Body of pancreas (tissue), 4 donors: ENCODE measurements around the gene MARCHF11. TPM values are rescaled to one million over a fixed set of nuclear protein-coding genes. Genes with fewer than 3 reads are reported as not detected.

Source experiments
- ATAC-seq: fragments of 150-250 bp; one replicate; pipeline ENCODE4 v1.9.1; 2016
- DNase-seq, 4 donors: peaks; one replicate each; pipeline ENCODE4 v3.0.0-alpha.2; 2019
- H3K27ac ChIP-seq, 4 donors: fragments of 200-600 bp; sonication (generic); 1 replicate in 3 of 4; 2 replicates in 1 of 4; pipeline versions ENCODE4 v1.5.1 to v1.6.1; 2016 to 2019; ENCODE audit warnings: mild to moderate bottlenecking in 1 of 4, mixed read lengths in 1 of 4, moderate library complexity in 1 of 4
- H3K27me3 ChIP-seq, 2 donors: fragments of 200-600 bp; sonication (generic); one replicate each; pipeline ENCODE4 v1.6.0; 2016; ENCODE audit warnings: mild to moderate bottlenecking in 1 of 2
- H3K36me3 ChIP-seq, 2 donors: fragments of 200-600 bp; sonication (generic); replicated peaks in 1 of 2; 2 replicates each; pipeline ENCODE4 v1.5.1; 2016; ENCODE audit warnings: low read depth in 2 of 2; ENCODE audit not compliant: insufficient read depth in 1 of 2
- H3K4me1 ChIP-seq: fragments of 200-600 bp; sonication (generic); one replicate; pipeline ENCODE4 v1.6.0; 2016
- H3K4me3 ChIP-seq, 2 donors: fragments of 200-600 bp; sonication (generic); 1 replicate in 1 of 2; 2 replicates in 1 of 2; pipeline ENCODE4 v1.5.1; 2016 to 2019
- H3K9me3 ChIP-seq, 3 donors: fragments of 200-600 bp; sonication (generic); 1 replicate in 2 of 3; 2 replicates in 1 of 3; pipeline ENCODE4 v1.5.1; 2016
- POLR2A ChIP-seq, 3 donors: fragments of 450-650 bp; IDR thresholded peaks; one replicate each; pipeline ENCODE4 v1.6.1; 2016; ENCODE audit warnings: antibody characterized with exemption in 3 of 3, mild to moderate bottlenecking in 2 of 3
- WGBS, 2 donors: methylation state at CpG; one replicate each; pipeline ENCODE4 v1.1.5; 2017; 5-methylcytosine and 5-hydroxymethylcytosine counted together
- intact Hi-C: fragments of 100-400 bp; cut with DNase I; formaldehyde crosslinking; loops from one replicate; pipeline ENCODE4 v1.15.1; 2023
- total RNA-seq, 2 donors: library from RNA; depleted of rRNA; stranded (reverse); fragments of >200 nt; gene quantifications; one replicate each; pipeline ENCODE4 v1.1.0, GENCODE V29; 2016
- TF ChIP-seq, protein P1 (sequence below), 7 experiments: fragments of 450-650 bp in 4 of 7; fragments of 200-600 bp in 3 of 7; sonication (generic) in 3 of 7; IDR thresholded peaks; one replicate each; pipeline ENCODE4 v1.5.1; 2016 to 2019; ENCODE audit warnings: antibody characterized with exemption in 7 of 7

Gene MARCHF11
- total RNA-seq, 2 donors from 2014 or later, result not detected

DNA sequence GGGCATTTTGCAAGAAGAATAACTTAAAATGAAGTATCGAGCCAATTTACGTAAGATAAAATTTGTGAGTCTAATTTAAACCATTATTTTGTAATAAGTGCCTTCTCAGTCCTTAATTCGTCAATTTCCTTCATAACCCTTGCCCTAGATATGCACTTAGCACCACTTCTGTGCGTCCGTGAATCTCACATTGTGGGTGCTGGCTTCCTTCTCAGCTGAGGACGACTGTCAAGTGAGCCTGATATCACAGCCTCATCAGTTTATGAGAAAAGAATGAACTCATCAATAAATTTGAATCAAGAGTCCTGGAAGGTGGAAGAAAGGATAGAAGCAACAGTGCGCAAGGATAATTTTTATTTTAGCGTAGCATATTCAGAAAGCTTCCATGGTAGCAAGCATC is 64.5 kb downstream of the MARCHF11 start:
- H3K27ac ChIP-seq, result no peak overlapping the region
- ATAC-seq (no peak), DNase-seq (no peak)
- H3K9me3 ChIP-seq, result no peaks in the 10 kb centered on the region
- 75 to 76% methylated on average over 8 of the region's 8 CpGs for WGBS, 2 donors
- no peaks in the 10 kb centered on the region for H3K27me3 ChIP-seq
- TF ChIP-seq POLR2A (IDR thresholded peaks at IDR 0.05), result no peak
- TF ChIP-seq, protein P1, sequence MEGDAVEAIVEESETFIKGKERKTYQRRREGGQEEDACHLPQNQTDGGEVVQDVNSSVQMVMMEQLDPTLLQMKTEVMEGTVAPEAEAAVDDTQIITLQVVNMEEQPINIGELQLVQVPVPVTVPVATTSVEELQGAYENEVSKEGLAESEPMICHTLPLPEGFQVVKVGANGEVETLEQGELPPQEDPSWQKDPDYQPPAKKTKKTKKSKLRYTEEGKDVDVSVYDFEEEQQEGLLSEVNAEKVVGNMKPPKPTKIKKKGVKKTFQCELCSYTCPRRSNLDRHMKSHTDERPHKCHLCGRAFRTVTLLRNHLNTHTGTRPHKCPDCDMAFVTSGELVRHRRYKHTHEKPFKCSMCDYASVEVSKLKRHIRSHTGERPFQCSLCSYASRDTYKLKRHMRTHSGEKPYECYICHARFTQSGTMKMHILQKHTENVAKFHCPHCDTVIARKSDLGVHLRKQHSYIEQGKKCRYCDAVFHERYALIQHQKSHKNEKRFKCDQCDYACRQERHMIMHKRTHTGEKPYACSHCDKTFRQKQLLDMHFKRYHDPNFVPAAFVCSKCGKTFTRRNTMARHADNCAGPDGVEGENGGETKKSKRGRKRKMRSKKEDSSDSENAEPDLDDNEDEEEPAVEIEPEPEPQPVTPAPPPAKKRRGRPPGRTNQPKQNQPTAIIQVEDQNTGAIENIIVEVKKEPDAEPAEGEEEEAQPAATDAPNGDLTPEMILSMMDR (IDR thresholded peaks at IDR 0.05), result no peak
- H3K36me3 ChIP-seq, result no peaks in the 10 kb centered on the region
- intact Hi-C loops, result no loop called here
- no peak overlapping the region for H3K4me3 ChIP-seq
- no peaks in the 10 kb centered on the region for H3K4me1 ChIP-seq

DNA sequence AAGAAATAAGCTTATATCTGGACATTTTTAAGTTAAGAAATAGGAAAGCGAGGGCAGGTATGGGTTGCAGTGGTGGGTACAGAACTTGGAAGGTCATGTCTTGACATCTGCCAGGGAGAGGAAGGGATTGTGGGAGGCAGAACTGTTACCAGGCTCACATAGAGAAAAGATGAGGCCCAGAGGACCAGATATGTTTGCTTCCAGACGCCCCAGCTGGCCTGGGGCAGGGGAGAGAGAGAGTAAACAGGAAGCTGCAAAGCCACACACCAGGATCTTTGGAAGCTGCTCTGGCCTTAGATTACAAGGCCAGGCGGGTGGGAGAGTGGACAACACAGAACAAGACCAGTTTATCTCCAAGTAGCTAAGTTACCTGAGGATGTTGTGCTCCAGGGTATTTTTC is 71.2 kb downstream of the MARCHF11 start:
- Histone ChIP-seq H3K4me3 (no peak overlapping the region), H3K9me3 (no peaks in the 10 kb centered on the region), H3K4me1 (no peaks in the 10 kb centered on the region), H3K36me3 (no peaks in the 10 kb centered on the region), H3K27ac (no peak overlapping the region), H3K27me3 (no peaks in the 10 kb centered on the region)
- intact Hi-C loops, result no loop called here
- 63 to 70% methylated on average over 3 of the region's 3 CpGs for WGBS, 2 donors
- no peak for ATAC-seq
- DNase-seq, result no peak
- TF ChIP-seq POLR2A (IDR thresholded peaks at IDR 0.05), result no peak
- TF ChIP-seq, protein P1 (IDR thresholded peaks at IDR 0.05), result no peak

DNA sequence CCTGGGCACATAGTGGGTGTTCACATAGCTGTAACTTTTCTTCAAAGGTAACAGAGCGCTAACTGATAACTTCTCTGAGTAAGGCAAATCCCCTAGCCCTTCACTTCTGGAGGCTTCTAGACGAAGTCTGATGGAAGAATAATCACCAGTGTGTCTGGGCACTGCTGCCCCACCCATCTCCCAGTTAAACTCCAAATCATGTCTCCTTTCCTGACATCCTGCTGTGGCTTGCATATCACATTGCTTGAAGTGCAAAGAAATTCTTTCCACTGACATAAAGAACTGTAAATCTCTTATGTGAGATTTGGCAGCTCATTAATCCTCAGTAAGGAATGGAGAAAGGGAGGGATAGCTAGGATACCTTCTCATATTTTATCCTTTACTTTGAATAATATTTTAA is 74.6 kb downstream of the MARCHF11 start:
- Histone ChIP-seq H3K27me3 (no peaks in the 10 kb centered on the region), H3K36me3 (no peaks in the 10 kb centered on the region), H3K9me3 (no peaks in the 10 kb centered on the region), H3K4me3 (no peak overlapping the region), H3K4me1 (no peaks in the 10 kb centered on the region), H3K27ac (no peak overlapping the region)
- DNase-seq, result no peak
- TF ChIP-seq POLR2A (IDR thresholded peaks at IDR 0.05), result no peak
- TF ChIP-seq, protein P1 (IDR thresholded peaks at IDR 0.05), result no peak
- intact Hi-C loops, result no loop called here
- ATAC-seq, result no peak
- WGBS, 2 donors, result 60 to 66% methylated on average over 2 of the region's 2 CpGs

DNA sequence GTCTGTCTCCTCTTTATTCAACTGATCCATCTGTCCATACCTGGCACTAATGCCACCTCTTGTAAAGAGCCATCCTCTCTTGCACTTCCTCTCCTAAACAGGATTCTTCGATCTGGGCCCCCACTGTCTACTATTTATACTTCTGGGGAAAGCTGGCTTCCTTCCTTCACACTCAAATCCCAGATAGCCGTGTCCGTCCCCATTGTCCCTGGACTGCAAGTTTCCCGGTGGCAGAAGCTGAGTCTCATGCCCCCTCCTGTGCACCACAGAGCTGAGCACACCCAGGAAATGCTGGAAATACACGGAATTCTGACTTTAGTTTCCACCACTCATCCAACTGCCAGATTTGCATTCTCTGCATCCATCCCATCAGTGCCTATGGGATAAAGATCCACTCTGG is 84.0 kb downstream of the MARCHF11 start:
- Histone ChIP-seq H3K4me1 (no peaks in the 10 kb centered on the region), H3K27me3 (no peaks in the 10 kb centered on the region), H3K4me3 (no peak overlapping the region), H3K9me3 (no peaks in the 10 kb centered on the region), H3K27ac (no peak overlapping the region), H3K36me3 (no peaks in the 10 kb centered on the region)
- intact Hi-C loops, result no loop called here
- ATAC-seq (no peak), DNase-seq (no peak)
- TF ChIP-seq, protein P1 (IDR thresholded peaks at IDR 0.05), result no peak
- no peak for TF ChIP-seq POLR2A (IDR thresholded peaks at IDR 0.05)
- WGBS, 2 donors, result 36 to 42% methylated on average over 5 of the region's 5 CpGs

DNA sequence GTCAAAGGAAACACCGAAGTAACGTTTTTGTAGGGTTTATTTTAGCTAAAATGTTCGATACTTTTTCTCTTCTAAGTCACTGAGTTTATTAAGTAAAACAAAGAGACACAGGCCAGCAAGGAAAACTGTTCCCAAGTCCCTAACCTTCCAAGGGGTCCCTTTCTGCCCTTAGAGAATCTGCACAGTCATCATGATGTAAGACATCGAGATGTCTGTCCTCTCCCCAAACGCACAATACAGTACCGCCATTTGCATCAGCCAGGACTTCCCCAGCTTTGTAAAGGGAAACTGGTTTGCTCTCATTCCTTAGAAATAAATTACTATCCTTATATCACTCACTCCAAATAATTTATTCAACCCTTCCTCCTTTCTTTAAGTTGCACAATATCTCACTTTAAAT is 89.3 kb downstream of the MARCHF11 start:
- 83 to 88% methylated on average over 6 of the region's 6 CpGs for WGBS, 2 donors

More for the DNA sequence above, 89.3 kb downstream of the MARCHF11 start:
- no peak for DNase-seq
- H3K4me3 ChIP-seq, result no peak overlapping the region
- no peaks in the 10 kb centered on the region for H3K9me3 ChIP-seq
- no peak for ATAC-seq
- no peaks in the 10 kb centered on the region for H3K27me3 ChIP-seq
- no peak overlapping the region for H3K27ac ChIP-seq
- intact Hi-C loops, result no loop called here
- no peaks in the 10 kb centered on the region for H3K36me3 ChIP-seq
- TF ChIP-seq POLR2A (IDR thresholded peaks at IDR 0.05), result no peak
- TF ChIP-seq, protein P1 (IDR thresholded peaks at IDR 0.05), result no peak
- H3K4me1 ChIP-seq, result no peaks in the 10 kb centered on the region
